ENCODE results near the gene BMPR1B. TPM values are rescaled to one million over a fixed set of nuclear protein-coding genes. Genes with fewer than 3 reads are reported as not detected.
"Not testable (repeated sequence)": the region's sequence is repeated elsewhere in the genome, so short reads cannot be mapped to it uniquely, and the experiment has no call there.

The BMPR1B gene
- polyA plus RNA-seq, 1 experiment: 0.07 TPM

- no peaks in the 10 kb centered on the region for H3K36me3 ChIP-seq (ENCODE audit: control insufficient read depth, insufficient read depth, low read length)
- H3K4me3 ChIP-seq (ENCODE audit: low read depth, low read length): no peak overlapping the region
- no peak for TF ChIP-seq CTCF (IDR thresholded peaks at IDR 0.05; ENCODE audit: insufficient read depth, low read depth, low read length)
- ChIA-PET POLR2A (no interaction called here), CTCF (no interaction called here)
- H3K27me3 ChIP-seq (ENCODE audit: control insufficient read depth, insufficient read depth, low read length): no peaks in the 10 kb centered on the region
- no peak for DNase-seq (ENCODE audit: low read depth)
Observed at GRCh38 chr4:94834501-94834900, 76.7 kb downstream of the BMPR1B start.

- H3K27me3 ChIP-seq (ENCODE audit: control insufficient read depth, insufficient read depth, low read length); H3K4me3 ChIP-seq (ENCODE audit: low read depth, low read length); CTCF ChIA-PET; H3K36me3 ChIP-seq (ENCODE audit: control insufficient read depth, insufficient read depth, low read length); DNase-seq (ENCODE audit: low read depth); POLR2A ChIA-PET: not testable (repeated sequence)
Observed at GRCh38 chr4:94841166-94841863, 83.6 kb downstream of the BMPR1B start.

- Histone ChIP-seq H3K4me3 (ENCODE audit: low read depth, low read length) (no peak overlapping the region), H3K27me3 (ENCODE audit: control insufficient read depth, insufficient read depth, low read length) (no peaks in the 10 kb centered on the region; the same call in 1 of the 2 replicates), H3K36me3 (ENCODE audit: control insufficient read depth, insufficient read depth, low read length) (no peaks in the 10 kb centered on the region)
- DNase-seq (ENCODE audit: low read depth): no peak
- CTCF ChIA-PET: no interaction called here
- no peak for TF ChIP-seq CTCF (IDR thresholded peaks at IDR 0.05; ENCODE audit: insufficient read depth, low read depth, low read length)
- POLR2A ChIA-PET: no interaction called here
Observed at GRCh38 chr4:94841864-94842221, 84.1 kb downstream of the BMPR1B start.

GRCh38 chr4:94843216-94843615 lies 85.5 kb downstream of the BMPR1B start:
- no peaks in the 10 kb centered on the region; the same call in 1 of the 2 replicates for H3K27me3 ChIP-seq (ENCODE audit: control insufficient read depth, insufficient read depth, low read length)
- POLR2A ChIA-PET: no interaction called here
- CTCF ChIA-PET: no interaction called here
- no peaks in the 10 kb centered on the region for H3K36me3 ChIP-seq (ENCODE audit: control insufficient read depth, insufficient read depth, low read length)
- no peak overlapping the region for H3K4me3 ChIP-seq (ENCODE audit: low read depth, low read length)
- no peak for DNase-seq (ENCODE audit: low read depth)
- no peak for TF ChIP-seq CTCF (IDR thresholded peaks at IDR 0.05; ENCODE audit: insufficient read depth, low read depth, low read length)

- no peaks in the 10 kb centered on the region; the same call in none of the 2 replicates for H3K27me3 ChIP-seq (ENCODE audit: control insufficient read depth, insufficient read depth, low read length)
- TF ChIP-seq CTCF (IDR thresholded peaks at IDR 0.05; ENCODE audit: insufficient read depth, low read depth, low read length): no peak
- DNase-seq (ENCODE audit: low read depth): no peak
- POLR2A ChIA-PET: no interaction called here
- CTCF ChIA-PET: no interaction called here
- H3K4me3 ChIP-seq (ENCODE audit: low read depth, low read length): no peak overlapping the region
- H3K36me3 ChIP-seq (ENCODE audit: control insufficient read depth, insufficient read depth, low read length): no peaks in the 10 kb centered on the region
Observed at GRCh38 chr4:94848326-94848725, 90.6 kb downstream of the BMPR1B start.

GRCh38 chr4:94849901-94850300 lies 92.1 kb downstream of the BMPR1B start:
- Histone ChIP-seq H3K36me3 (ENCODE audit: control insufficient read depth, insufficient read depth, low read length) (no peaks in the 10 kb centered on the region), H3K27me3 (ENCODE audit: control insufficient read depth, insufficient read depth, low read length) (no peaks in the 10 kb centered on the region; the same call in 1 of the 2 replicates), H3K4me3 (ENCODE audit: low read depth, low read length) (no peak overlapping the region)
- POLR2A ChIA-PET: no interaction called here
- no peak for TF ChIP-seq CTCF (IDR thresholded peaks at IDR 0.05; ENCODE audit: insufficient read depth, low read depth, low read length)
- CTCF ChIA-PET: no interaction called here
- no peak for DNase-seq (ENCODE audit: low read depth)
